Measurements from ENCODE around the gene CCDC154.
"Not testable (repeated sequence)": the region's sequence is repeated elsewhere in the genome, so short reads cannot be mapped to it uniquely, and the experiment has no call there.

CCDC154 gene

GRCh38 chr16:1443980-1444729 is at the start of gene CCDC154:
CCDC154 (minus strand) TSS chr16:1444556; CDS start chr16:1444322, 234 bp downstream.
- FAIRE-seq (no peak), DNase-seq (ENCODE audit: low spot score) (no peak)

DNA sequence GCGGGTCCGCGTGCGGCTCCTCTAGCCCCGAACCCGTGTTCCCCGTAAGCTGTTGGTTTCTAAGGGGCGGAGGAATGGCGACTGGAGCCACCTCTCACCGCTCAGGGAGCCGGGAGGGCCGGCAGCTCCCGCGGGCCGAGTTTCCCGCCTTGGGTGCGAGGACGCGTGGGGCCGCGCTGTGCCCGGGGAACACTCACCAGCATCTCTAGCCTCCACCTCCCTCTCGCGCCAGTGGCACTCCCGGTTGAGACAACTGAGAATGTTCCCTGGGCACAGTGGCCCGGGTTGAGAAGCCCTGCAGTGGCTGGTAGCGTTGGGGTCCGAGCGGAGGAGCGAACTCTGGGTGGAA is 49.4 kb upstream of the CCDC154 start:
- DNase-seq (ENCODE audit: low spot score) (no peak), FAIRE-seq (no peak)

GRCh38 chr16:1492923-1493745 is 48.8 kb upstream of the CCDC154 start, which contains the start of gene TELO2:
TELO2 (plus strand) TSS chr16:1493360; CDS start chr16:1494282, 922 bp downstream.
- peak; percentile 58 for DNase-seq (ENCODE audit: low spot score)
- no peak for FAIRE-seq

DNA sequence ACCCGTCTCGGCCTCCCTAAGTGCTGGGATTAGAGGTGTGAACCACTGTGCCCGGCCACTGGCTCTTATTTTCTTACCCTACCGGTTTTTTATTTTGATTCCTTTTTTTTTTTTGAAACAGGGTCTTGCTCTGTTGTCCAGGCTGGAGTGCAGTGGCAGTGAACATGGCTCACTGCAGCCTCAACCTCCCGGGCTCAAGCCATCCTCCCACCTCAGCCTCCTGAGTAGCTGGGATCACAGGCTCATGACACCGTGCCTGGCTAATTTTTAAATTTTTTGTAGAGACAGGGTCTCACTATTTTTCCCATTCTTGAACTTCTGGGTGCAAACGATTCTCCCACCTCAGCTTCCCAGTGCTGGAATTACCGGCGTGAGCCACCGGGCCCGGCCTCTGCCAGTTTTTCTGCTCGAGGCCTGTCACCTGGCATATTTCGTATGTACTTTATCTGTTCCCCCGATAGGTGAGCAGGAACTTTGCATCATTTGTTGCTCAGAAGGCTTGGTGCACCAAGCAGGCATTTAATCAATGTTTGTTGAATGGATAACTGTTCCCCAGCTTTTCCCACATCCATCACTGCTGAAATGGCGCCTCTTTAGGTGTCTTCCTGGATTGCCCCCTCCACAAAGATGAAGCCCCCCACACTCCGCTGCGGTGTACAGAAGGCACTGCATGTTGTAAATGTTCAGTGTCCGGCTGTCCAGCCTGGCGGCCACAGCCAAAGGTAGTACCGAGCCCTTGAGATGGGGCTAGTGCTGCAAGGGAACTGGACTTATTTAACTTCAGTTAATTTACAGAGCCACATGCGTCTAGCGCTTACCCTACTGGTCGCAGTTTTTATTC is 47.9 kb upstream of the CCDC154 start:
- DNase-seq (ENCODE audit: low spot score) (no peak), FAIRE-seq (no peak)

DNA sequence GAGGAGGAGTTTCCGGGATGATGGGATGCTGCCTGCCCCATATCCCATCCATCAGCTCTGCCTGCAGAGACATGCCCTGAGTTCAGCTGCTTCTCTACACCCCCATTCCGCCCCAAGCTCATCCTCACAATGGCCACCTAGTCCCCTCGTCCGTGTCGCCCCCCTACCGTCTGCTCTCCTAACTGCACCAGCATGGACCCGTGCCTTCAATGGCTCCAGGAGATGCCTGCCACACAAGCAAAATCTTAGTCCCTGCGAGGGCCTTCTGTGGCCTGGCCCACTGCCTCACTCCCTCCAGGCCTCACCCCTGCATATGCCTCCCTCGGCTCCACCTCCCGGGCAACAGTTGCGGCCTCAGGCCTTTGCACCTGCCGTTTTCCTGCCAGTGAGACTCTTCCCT is 47.0 kb upstream of the CCDC154 start:
- DNase-seq (ENCODE audit: low spot score) (no peak), FAIRE-seq (no peak)

DNA sequence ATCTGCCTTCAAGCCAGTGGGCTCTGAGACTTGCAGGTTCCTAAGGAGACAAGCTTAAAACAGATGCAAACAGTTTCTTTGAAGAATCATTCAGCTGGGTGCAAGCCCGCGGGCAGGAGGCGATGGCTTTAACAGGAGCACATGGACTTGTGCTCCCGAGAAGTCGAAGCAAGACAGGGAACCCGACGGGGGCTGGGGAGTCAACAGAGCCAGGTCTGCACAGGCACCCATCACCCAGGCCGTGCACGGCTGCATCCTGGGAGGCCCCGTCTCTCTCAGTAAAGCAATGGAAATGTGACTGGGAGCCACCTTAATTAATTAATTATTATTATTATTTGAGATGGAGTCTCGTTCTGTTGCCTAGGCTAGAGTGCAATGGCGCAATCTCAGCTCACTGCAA is 44.7 kb upstream of the CCDC154 start:
- DNase-seq (ENCODE audit: low spot score) (no peak), FAIRE-seq (no peak)

DNA sequence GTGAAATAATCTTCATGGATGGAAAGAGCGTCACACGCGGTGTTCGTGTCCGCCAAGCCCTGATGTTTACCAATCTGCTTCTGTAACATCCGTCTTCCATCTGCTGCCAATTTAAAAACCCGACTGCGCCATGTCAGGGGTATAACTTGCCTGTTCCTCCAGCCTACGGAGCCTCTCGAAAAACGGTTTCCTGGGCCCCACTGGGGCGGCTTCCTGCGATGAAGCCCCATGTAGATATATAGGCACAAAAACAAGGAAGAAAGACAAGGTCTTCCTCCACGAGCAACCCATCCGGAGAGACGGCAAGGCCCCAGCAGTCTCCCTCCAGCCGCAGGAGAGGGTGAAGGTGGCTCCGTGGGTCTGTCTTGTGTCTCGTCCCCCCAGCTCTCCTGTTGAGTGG is 44.3 kb upstream of the CCDC154 start, which contains the start of gene PTX4:
Gene PTX4 (minus strand): TSS at position 326 of the 400 bp plus-strand sequence. CDS start 35 bp downstream, at position 291.
- no peak for DNase-seq (ENCODE audit: low spot score)
- no peak for FAIRE-seq

GRCh38 chr16:1488054-1488601 is 43.8 kb upstream of the CCDC154 start:
- DNase-seq (ENCODE audit: low spot score) (no peak), FAIRE-seq (no peak)

- FAIRE-seq (no peak), DNase-seq (ENCODE audit: low spot score) (no peak)
These were observed 43.2 kb upstream of the CCDC154 start for GRCh38 chr16:1487395-1488053.

- DNase-seq (ENCODE audit: low spot score) = no peak
- no peak for FAIRE-seq
These were observed 42.4 kb upstream of the CCDC154 start for GRCh38 chr16:1486551-1487390.

- DNase-seq (ENCODE audit: low spot score) = no peak
- FAIRE-seq = no peak
These were observed 41.6 kb upstream of the CCDC154 start for GRCh38 chr16:1485847-1486496.

- FAIRE-seq (peak; percentile 73), DNase-seq (ENCODE audit: low spot score) (peak; percentile 73)
These were observed 37.8 kb upstream of the CCDC154 start for GRCh38 chr16:1481906-1482835.

DNA sequence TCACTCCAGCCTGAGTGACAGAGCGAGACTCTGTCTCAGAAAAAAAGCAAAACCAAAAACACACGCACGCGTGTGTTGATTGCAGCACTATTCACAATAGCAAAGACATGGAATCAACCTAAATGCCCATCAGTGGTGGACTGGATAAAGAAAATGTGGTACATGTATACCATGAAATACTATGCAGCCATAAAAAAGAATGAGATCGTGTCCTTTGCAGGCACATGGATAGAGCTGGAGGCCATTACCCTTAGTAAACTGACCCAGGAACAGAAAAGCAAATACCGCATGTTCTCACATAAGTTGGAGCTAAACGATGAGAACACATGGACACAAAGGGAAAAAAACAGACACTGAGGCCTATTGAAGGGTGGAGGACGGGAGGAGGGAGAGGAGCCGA is 34.6 kb upstream of the CCDC154 start:
- DNase-seq (ENCODE audit: low spot score); FAIRE-seq: not testable (repeated sequence)

DNA sequence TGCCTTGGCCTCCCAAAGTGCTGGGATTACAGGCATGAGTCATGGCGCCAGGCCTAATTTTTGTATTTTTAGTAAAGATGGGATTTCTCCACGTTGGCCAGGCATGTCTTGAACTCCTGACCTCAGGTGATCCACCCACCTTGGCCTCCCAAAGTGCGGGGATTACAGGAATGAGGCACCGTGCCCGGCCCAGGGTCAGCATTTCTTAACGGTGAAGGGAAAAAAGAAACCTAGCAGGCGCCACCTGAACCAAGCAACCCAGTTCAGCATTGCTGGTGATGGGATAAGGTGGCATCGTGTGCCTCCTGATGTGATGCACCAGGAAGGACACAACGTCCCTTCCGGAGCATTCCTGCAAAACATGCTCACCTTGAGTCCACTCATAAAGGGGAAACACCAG is 32.7 kb upstream of the CCDC154 start:
- DNase-seq (ENCODE audit: low spot score) (no peak), FAIRE-seq (no peak)

DNA sequence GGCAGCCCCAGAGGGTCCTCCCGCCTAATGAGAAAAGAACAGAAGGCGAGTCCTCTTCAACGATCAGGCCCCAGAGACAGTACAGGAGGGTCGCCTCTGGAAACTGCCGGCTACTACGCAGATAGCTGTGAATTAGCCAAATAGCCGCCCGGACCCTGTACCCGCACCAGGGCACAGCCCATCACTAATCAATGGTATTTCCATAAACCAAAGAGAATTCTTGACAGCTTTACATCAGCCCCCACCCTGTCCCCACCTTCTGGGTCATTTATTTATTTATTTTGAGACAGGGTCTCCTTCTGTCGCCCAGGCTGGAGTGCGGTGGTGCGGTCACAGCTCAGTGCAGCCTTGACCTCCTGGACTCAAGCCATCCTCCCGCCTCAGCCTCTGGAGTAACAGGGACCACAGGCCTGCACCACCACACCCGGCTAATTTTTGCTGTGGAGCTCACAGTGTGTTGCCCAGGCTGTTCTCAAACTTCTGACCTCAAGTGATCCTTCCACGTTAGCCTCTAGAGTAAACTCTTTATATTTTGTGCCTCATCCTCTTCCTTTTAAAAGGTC is 31.3 kb upstream of the CCDC154 start:
- FAIRE-seq (no peak), DNase-seq (ENCODE audit: low spot score) (no peak)

DNA sequence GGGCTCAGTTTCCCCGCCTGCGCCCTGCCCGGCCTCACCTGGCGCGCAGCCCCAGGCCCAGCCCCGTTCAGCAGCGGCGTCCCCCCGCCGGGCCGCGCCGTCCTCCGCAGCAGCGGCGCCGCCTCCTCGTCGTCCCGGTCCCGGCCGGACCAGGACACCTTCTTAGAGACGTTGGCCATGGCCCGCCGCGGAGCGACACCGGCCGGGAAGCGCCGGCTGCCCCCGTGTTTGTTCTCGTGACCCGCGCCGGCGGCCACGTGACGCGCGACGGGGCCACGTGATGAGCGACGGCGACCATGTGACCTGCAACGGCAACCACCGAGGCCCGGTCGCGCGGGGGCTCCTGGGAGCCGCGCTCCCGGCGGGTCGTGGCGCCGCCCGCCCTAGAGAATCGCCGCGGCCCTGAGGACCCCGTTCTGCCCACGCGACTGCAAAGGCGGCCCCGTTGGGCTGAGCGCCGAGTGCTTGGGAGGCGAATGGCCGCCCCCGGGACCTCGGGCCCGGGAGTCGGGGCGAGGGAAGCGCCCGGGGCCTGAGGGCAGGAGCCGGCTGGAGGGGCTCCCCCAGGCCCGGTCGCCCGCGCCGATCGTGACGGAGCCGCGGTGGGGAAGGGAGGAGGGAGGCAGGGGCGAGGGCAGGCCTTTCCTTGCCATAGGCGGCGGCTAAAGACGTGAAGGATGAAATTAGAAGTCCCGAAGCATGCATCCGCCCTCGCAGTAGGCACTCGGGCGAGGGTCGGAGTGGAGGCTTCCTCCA is 30.6 kb upstream of the CCDC154 start, which contains the start of gene CLCN7:
Gene CLCN7 (minus strand): TSS at position 233 of the 756 bp plus-strand sequence. CDS start 54 bp downstream, at position 179.
- FAIRE-seq (no peak), DNase-seq (ENCODE audit: low spot score) (peak; percentile 67)
